NCI-H2196 (cell line): Measurements from ENCODE around the gene CXCR4.
"Not testable (repeated sequence)": the region's sequence is repeated elsewhere in the genome, so short reads cannot be mapped to it uniquely, and the experiment has no call there.

ENCODE experiments used
- DNase-seq: peaks from one replicate; lab custom pipeline; 2025; ENCODE audit not compliant: unreplicated experiment; lab: John Stamatoyannopoulos, UW

The CXCR4 gene

DNA sequence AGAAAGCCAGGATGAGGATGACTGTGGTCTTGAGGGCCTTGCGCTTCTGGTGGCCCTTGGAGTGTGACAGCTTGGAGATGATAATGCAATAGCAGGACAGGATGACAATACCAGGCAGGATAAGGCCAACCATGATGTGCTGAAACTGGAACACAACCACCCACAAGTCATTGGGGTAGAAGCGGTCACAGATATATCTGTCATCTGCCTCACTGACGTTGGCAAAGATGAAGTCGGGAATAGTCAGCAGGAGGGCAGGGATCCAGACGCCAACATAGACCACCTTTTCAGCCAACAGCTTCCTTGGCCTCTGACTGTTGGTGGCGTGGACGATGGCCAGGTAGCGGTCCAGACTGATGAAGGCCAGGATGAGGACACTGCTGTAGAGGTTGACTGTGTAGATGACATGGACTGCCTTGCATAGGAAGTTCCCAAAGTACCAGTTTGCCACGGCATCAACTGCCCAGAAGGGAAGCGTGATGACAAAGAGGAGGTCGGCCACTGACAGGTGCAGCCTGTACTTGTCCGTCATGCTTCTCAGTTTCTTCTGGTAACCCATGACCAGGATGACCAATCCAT, 2.7 kb downstream of the CXCR4 start:
- DNase-seq = no peak

DNA sequence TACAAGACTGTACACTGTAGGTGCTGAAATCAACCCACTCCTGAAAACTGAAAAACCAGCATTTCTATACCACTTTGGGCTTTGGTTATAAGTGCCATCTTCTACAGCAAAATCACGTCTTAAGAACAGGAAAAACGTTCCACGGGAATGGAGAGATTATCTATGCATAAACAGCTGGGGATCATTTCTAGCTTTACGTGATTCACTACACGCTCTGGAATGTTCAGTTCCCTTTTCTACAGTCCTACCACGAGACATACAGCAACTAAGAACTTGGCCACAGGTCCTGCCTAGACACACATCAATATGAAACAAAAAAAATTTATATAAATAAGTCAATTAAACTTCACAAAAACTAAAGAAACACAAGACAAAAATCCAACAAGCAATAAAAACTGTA, 3.6 kb downstream of the CXCR4 start:
- DNase-seq = no peak

DNA sequence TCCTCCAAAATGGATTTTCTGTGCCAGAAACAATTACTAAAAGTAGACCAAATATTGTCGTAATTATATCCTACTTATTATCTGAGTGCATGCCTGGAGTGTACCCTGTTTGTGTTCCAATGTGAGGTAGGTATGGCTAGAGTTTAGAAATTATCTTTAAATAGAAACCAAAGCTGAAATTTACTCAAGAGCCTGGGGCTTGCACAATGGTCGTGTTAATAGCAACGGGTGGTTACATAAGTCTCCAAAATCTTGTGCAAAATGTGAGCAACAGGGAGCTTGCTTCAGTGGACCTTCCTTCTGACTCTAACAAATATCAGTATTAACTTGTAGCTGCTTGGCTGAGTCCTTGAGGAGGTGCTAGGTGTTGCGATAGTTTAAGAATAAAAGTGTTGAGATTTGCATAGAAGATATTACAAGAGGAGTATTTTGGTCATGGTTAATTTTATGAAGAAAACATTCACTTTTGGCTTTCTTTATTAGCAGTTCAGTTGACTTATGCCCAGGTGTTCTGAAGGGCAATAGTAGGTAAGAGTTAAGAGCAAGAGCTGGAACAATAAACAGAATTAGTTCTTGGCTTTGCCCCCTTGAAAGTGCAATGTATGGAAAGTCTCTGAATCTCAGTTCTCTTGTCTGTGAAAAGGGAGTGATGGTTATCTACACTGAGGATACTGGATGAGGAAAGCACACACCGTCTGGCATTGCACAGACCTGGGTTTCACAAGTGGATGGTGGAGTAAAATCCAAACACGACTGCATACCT, 4.6 kb downstream of the CXCR4 start:
- DNase-seq = no peak

DNA sequence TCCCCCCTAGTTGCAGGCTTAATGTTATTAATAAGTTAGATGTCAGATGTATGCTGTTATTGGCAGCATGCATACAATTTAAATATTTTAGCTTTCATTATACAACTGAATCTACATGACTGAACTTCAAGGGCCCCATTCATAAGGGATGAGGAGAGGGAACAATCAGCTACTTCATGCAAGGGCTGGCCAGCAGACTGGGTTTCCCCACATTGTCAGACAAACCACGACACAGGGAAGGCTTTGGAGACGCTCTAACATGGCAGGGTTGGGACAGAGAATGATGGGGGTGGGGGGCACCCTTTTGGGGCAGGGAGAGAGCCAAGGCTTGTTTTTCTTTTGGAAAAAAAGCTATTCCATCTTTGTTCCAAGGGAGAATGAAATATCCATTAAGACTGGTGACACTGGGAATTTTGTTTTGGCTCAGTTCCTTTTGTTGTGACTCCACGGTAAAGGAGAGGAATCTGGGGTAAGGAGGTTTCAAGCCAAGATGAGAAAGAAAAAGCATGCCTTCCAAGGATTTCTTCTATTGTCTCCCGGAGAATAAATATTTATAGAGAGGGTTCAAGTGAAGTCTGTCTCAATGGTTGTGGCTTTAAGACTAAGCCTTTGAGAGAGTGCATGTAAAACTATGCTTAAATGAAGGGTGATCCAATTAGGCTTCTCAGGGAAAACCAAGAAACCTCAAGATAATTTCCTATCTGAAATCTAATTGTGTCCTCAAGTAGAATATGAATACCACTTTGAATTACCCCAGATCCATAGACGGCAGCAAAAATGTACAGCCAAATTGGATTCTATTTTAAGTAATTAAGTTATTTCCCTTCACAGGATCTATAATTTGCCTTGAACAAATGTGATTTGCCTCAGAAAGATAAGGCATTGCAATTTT, 5.4 kb downstream of the CXCR4 start:
- DNase-seq = no peak

GRCh38 chr2:136111711-136112110, 6.2 kb downstream of the CXCR4 start:
- no peak for DNase-seq

DNA sequence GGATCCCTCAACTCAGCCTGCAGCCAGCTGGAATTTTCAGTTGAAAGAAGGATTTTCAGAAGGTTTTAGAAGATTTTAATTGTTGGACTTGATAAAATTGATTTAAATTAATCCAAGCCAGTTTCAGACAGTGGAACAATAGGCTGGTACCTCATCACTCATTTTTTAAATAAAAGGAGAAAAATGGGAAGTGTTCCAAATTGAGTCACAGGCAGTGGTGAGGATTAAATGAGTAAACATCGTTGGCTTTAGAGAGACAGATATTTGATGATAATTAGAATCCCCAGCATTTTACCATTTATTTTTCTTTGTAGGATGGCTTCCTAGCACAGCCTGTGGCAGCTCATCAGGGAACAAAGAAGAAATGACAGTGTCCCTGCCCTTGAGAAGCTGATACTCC, 7.4 kb downstream of the CXCR4 start:
- DNase-seq = no peak

GRCh38 chr2:136108463-136108862, 9.5 kb downstream of the CXCR4 start:
- no peak for DNase-seq

DNA sequence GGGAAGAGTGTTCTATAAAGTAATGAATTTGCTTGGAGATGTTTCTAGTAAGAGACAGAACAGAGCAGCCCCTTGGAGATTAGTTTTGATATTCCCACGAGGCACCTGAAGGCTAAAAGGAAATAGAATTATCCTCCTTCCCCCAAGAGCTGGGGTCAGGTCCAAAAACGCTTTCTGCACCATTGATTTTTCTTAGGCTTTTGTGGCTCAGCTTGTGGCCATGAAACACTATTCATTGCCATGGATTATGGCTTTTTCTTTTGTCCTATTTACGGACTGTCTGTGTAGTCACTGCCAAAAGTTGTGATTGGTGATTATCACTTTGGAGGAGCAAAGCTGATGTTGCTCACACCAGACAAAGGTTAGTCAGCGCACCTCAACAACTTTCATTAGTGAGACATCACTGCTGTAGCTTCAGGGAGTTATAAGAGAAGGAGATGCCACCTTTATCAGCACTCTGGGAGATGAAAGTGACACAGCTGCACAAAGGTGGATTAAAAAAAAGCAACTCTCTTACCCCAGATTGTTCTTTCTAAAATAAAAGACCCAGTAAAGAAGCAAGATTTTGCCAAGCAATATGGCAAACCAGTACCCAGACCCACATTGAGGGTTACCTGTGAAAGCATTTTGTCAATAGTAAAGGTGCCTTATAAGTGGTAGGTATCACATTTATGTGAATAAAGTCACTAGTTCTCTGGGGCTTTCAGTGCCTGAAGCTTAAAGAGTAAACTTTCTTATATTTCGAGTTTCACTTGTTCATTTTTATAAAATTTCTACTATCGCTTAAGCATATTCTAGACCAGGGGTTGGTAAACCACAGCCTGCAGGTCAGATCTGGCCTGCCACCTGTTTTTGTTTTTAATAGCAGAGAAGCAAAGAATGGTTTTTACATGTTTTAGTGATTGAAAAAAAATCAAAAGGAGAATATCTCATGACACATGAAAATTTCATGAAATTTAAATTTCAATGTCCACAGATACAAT, 10.6 kb downstream of the CXCR4 start:
- no peak for DNase-seq

DNA sequence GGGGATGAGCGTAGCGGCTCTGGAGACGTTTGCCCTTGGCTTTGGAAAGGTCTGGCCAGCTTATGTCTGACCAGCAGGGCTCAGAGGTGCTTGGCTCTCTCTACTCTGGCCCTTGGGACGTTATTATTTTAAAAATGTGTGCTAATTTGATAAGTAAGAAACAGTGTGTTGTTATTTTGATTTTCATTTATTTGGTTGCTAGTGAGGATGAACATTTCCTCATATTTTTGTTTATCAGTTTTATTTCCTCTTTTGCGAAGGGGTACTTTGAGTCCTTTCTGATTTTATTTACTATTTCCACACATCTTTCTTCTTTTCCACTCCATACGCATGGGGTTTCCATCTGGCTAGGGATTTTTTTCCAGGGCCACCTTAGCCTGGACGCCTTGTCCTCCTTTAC, 11.4 kb downstream of the CXCR4 start:
- DNase-seq = no peak

- DNase-seq = no peak
Measured at GRCh38 chr2:136104977-136105376, 13.0 kb downstream of the CXCR4 start.

DNA sequence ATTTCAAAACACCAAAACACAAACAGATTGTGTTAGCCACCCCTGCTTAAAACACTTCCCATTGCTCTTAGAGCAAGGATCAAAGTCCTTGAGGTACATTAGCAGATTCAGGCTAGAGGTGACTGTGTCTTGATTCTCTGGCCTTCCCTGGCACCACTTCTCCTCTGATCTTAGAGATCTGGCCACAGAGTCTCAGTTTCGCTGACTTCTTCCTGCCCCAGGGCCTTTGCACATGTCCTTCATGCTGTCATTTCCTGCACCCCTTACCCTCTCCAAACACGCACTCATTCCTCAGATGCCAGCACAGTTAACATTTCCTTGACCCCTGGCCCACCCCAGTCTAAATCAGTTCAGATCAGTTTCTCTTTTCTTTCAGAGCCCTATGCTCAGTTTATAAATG, 16.9 kb downstream of the CXCR4 start:
- no peak for DNase-seq

- DNase-seq = no peak
Measured at GRCh38 chr2:136098441-136098840, 19.5 kb downstream of the CXCR4 start.

DNA sequence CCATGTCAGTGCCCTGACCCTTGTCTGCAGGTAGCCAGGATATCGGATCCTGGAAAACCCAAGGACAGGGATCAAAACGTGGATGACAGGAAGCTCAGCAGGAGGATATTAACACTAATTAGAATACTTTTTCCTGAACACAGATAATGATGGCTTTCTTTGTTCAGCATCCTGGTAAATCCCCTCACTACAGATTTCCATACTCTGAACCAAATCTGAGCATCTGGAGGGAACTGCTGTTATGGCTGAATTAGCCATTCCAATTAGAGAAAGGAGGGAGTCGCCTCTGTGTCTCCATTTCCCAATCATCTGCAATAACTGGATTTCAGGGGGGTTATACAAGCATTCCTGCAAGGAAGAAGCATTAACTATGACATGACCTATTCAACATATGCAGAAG, 24.4 kb downstream of the CXCR4 start:
- DNase-seq = no peak

- no peak for DNase-seq
Measured at GRCh38 chr2:136091899-136092298, 26.1 kb downstream of the CXCR4 start.

DNA sequence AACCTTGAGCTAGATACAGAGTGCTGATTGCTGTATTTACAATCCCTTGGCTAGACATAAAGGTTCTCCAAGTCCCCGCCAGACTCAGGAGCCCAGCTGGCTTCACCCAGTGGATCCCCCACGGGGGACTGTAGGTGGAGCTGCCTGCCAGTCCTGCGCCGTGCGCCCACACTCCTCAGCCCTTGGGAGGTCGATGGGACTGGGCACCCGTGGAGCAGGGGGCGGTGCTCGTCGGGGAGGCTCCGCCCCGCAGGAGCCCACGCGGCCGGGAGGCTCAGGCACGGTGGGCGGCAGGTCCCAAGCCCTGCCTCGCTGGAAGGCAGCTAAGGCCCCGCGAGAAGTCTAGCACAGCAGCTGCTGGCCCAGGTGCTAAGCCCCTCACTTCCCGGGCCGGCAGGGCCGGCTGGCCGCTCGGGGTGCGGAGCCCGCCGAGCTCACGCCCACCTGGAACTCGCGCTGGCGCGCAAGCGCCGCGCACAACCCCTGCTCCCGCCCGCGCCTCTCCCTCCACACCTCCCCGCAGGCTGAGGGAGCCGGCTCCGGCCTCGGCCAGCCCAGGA, 30.0 kb downstream of the CXCR4 start:
- DNase-seq = not testable (repeated sequence)

- DNase-seq = no peak
Measured at GRCh38 chr2:136086253-136087016, 31.5 kb downstream of the CXCR4 start.

GRCh38 chr2:136085453-136086209, 32.3 kb downstream of the CXCR4 start:
- DNase-seq = no peak

- DNase-seq = no peak
Measured at GRCh38 chr2:136081582-136082210, 36.3 kb downstream of the CXCR4 start.

DNA sequence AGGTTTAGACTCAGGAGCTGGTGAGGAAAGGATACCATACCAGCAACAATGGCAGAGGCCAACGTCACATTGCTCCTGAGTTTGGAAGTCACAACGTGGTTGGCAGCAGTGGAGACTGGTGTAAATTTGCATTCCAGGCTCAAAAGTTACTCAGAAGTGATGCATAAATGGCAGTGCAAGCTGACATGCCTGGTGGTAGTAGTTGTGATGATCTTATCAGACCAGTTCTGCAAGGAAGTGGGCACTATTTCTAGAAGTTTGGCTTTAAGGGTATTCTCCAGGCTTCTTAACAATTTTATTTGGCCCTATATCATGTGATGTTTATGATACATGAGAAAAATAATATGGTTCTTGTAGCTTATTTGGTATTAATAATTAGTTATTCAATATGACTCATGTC, 37.8 kb downstream of the CXCR4 start:
- no peak for DNase-seq
